Erythroblast (primary cell): ENCODE measurements around the gene ATOH8.
"Not testable (repeated sequence)": the region's sequence is repeated elsewhere in the genome, so short reads cannot be mapped to it uniquely, and the experiment has no call there.

Experiments used
- GATA1 ChIP-seq: IDR thresholded peaks from 2 replicates; pipeline ENCODE4 v1.6.1; 2011; ENCODE audit warnings: low read depth, mild to moderate bottlenecking, control low read depth, low read length, moderate library complexity
- POLR2A ChIP-seq: IDR thresholded peaks from 2 replicates; pipeline ENCODE4 v1.6.1; 2011; ENCODE audit warnings: mild to moderate bottlenecking, low read length

- TF ChIP-seq POLR2A, GATA1: not testable (repeated sequence)
Measured at GRCh38 chr2:85714421-85714820, 39.4 kb upstream of the ATOH8 start.
